ENCODE results near the gene APOBEC3C. TPM values are rescaled to one million over a fixed set of nuclear protein-coding genes. Genes with fewer than 3 reads are reported as not detected.
"Not testable (repeated sequence)": the region's sequence is repeated elsewhere in the genome, so short reads cannot be mapped to it uniquely, and the experiment has no call there.

The APOBEC3C gene
- total RNA-seq, 1 experiment from 2014 or later: 7.1 TPM

GRCh38 chr22:38981992-38982927, 31.8 kb upstream of the APOBEC3C start, which contains the start of gene APOBEC3B:
TSS of gene APOBEC3B (plus strand) at chr22:38982347. CDS start at chr22:38982454, 107 bp downstream.
- peak; percentile 95 for DNase-seq (ENCODE audit: low read depth)

GRCh38 chr22:38984224-38984623, 29.8 kb upstream of the APOBEC3C start:
- DNase-seq (ENCODE audit: low read depth): no peak

- peak; percentile 87 for DNase-seq (ENCODE audit: low read depth)
Observed at GRCh38 chr22:38984784-38985757, 29.0 kb upstream of the APOBEC3C start.

- no peak for DNase-seq (ENCODE audit: low read depth)
Observed at GRCh38 chr22:38986629-38987028, 27.4 kb upstream of the APOBEC3C start.

GRCh38 chr22:38987171-38987895, 26.7 kb upstream of the APOBEC3C start:
- no peak for DNase-seq (ENCODE audit: low read depth)

GRCh38 chr22:38989466-38989865, 24.6 kb upstream of the APOBEC3C start:
- DNase-seq (ENCODE audit: low read depth): no peak

- not testable (repeated sequence) for DNase-seq (ENCODE audit: low read depth)
Observed at GRCh38 chr22:38992871-38993371, 21.1 kb upstream of the APOBEC3C start.

- no peak for DNase-seq (ENCODE audit: low read depth)
Observed at GRCh38 chr22:38996105-38996504, 18.0 kb upstream of the APOBEC3C start.

- DNase-seq (ENCODE audit: low read depth): no peak
Observed at GRCh38 chr22:38997518-38997917, 16.5 kb upstream of the APOBEC3C start.

- DNase-seq (ENCODE audit: low read depth): peak; percentile 92
Observed at GRCh38 chr22:39003165-39003638, 10.9 kb upstream of the APOBEC3C start.

GRCh38 chr22:39007177-39007576, 6.9 kb upstream of the APOBEC3C start:
- DNase-seq (ENCODE audit: low read depth): no peak

- not testable (repeated sequence) for DNase-seq (ENCODE audit: low read depth)
Observed at GRCh38 chr22:39008271-39008850, 5.7 kb upstream of the APOBEC3C start.

- no peak for DNase-seq (ENCODE audit: low read depth)
Observed at GRCh38 chr22:39010946-39011345, 3.1 kb upstream of the APOBEC3C start.

- no peak for DNase-seq (ENCODE audit: low read depth)
Observed at GRCh38 chr22:39012533-39013511, 1.2 kb upstream of the APOBEC3C start.

GRCh38 chr22:39013561-39013941, 506 bp upstream of the APOBEC3C start:
- not testable (repeated sequence) for DNase-seq (ENCODE audit: low read depth)

GRCh38 chr22:39014723-39015121, 665 bp downstream of the APOBEC3C start:
- not testable (repeated sequence) for DNase-seq (ENCODE audit: low read depth)

- no peak for DNase-seq (ENCODE audit: low read depth)
Observed at GRCh38 chr22:39016592-39016991, 2.5 kb downstream of the APOBEC3C start.

GRCh38 chr22:39017596-39018365, 3.7 kb downstream of the APOBEC3C start:
- DNase-seq (ENCODE audit: low read depth): no peak
